ENCODE data around the gene FMN2.
"Not testable (repeated sequence)": the region's sequence is repeated elsewhere in the genome, so short reads cannot be mapped to it uniquely, and the experiment has no call there.

FMN2 gene

GRCh38 chr1:240178366-240178765 lies 86.7 kb downstream of the FMN2 start:
- Histone ChIP-seq H3K36me3 (ENCODE audit: insufficient read depth, low read length) (no peaks in the 10 kb centered on the region), H3K9me3 (ENCODE audit: control insufficient read depth, insufficient read depth, low read length) (no peaks in the 10 kb centered on the region), H3K9ac (ENCODE audit: low read depth, low read length) (no peak overlapping the region), H3K4me1 (ENCODE audit: insufficient read depth, low read length) (no peaks in the 10 kb centered on the region)

- not testable (repeated sequence) for H3K4me1 ChIP-seq (ENCODE audit: insufficient read depth, low read length); H3K36me3 ChIP-seq (ENCODE audit: insufficient read depth, low read length); H3K9me3 ChIP-seq (ENCODE audit: control insufficient read depth, insufficient read depth, low read length)
- peak overlapping the region; percentile 24; the same call in 1 of the 2 replicates for H3K9ac ChIP-seq (ENCODE audit: low read depth, low read length)
Observed at GRCh38 chr1:240184682-240185081, 93.0 kb downstream of the FMN2 start.

- H3K9ac ChIP-seq (ENCODE audit: low read depth, low read length), result no peak overlapping the region
- H3K4me1 ChIP-seq (ENCODE audit: insufficient read depth, low read length), result no peaks in the 10 kb centered on the region; the same call in 1 of the 2 replicates
- no peaks in the 10 kb centered on the region for H3K36me3 ChIP-seq (ENCODE audit: insufficient read depth, low read length)
- no peaks in the 10 kb centered on the region for H3K9me3 ChIP-seq (ENCODE audit: control insufficient read depth, insufficient read depth, low read length)
Observed at GRCh38 chr1:240188139-240188538, 96.5 kb downstream of the FMN2 start.

- Histone ChIP-seq H3K4me1 (ENCODE audit: insufficient read depth, low read length) (no peaks in the 10 kb centered on the region; the same call in 1 of the 2 replicates), H3K9ac (ENCODE audit: low read depth, low read length) (no peak overlapping the region), H3K36me3 (ENCODE audit: insufficient read depth, low read length) (no peaks in the 10 kb centered on the region), H3K9me3 (ENCODE audit: control insufficient read depth, insufficient read depth, low read length) (no peaks in the 10 kb centered on the region)
Observed at GRCh38 chr1:240189386-240189989, 97.8 kb downstream of the FMN2 start.

- Histone ChIP-seq H3K4me1 (ENCODE audit: insufficient read depth, low read length) (no peaks in the 10 kb centered on the region), H3K36me3 (ENCODE audit: insufficient read depth, low read length) (no peaks in the 10 kb centered on the region), H3K9ac (ENCODE audit: low read depth, low read length) (no peak overlapping the region), H3K9me3 (ENCODE audit: control insufficient read depth, insufficient read depth, low read length) (no peaks in the 10 kb centered on the region)
Observed at GRCh38 chr1:240190881-240191401, 99.3 kb downstream of the FMN2 start.

- H3K9ac ChIP-seq (ENCODE audit: low read depth, low read length), result no peak overlapping the region
- no peaks in the 10 kb centered on the region for H3K4me1 ChIP-seq (ENCODE audit: insufficient read depth, low read length)
- H3K9me3 ChIP-seq (ENCODE audit: control insufficient read depth, insufficient read depth, low read length), result no peaks in the 10 kb centered on the region
- H3K36me3 ChIP-seq (ENCODE audit: insufficient read depth, low read length), result no peaks in the 10 kb centered on the region
Observed at GRCh38 chr1:240192851-240193250, 101.2 kb downstream of the FMN2 start.

- H3K9ac ChIP-seq (ENCODE audit: low read depth, low read length), result no peak overlapping the region
- H3K36me3 ChIP-seq (ENCODE audit: insufficient read depth, low read length), result no peaks in the 10 kb centered on the region
- no peaks in the 10 kb centered on the region for H3K4me1 ChIP-seq (ENCODE audit: insufficient read depth, low read length)
- no peaks in the 10 kb centered on the region for H3K9me3 ChIP-seq (ENCODE audit: control insufficient read depth, insufficient read depth, low read length)
Observed at GRCh38 chr1:240193679-240194078, 102.0 kb downstream of the FMN2 start.

GRCh38 chr1:240194120-240194519 lies 102.4 kb downstream of the FMN2 start:
- Histone ChIP-seq H3K9ac (ENCODE audit: low read depth, low read length) (no peak overlapping the region), H3K36me3 (ENCODE audit: insufficient read depth, low read length) (no peaks in the 10 kb centered on the region), H3K4me1 (ENCODE audit: insufficient read depth, low read length) (no peaks in the 10 kb centered on the region), H3K9me3 (ENCODE audit: control insufficient read depth, insufficient read depth, low read length) (no peaks in the 10 kb centered on the region)

GRCh38 chr1:240198376-240198775 lies 106.7 kb downstream of the FMN2 start:
- H3K9me3 ChIP-seq (ENCODE audit: control insufficient read depth, insufficient read depth, low read length), result peaks cover 3% of the 10 kb centered on the region; the same call in 1 of the 2 replicates
- no peaks in the 10 kb centered on the region for H3K36me3 ChIP-seq (ENCODE audit: insufficient read depth, low read length)
- H3K4me1 ChIP-seq (ENCODE audit: insufficient read depth, low read length), result no peaks in the 10 kb centered on the region
- H3K9ac ChIP-seq (ENCODE audit: low read depth, low read length), result no peak overlapping the region

- H3K9ac ChIP-seq (ENCODE audit: low read depth, low read length), result no peak overlapping the region
- H3K4me1 ChIP-seq (ENCODE audit: insufficient read depth, low read length), result no peaks in the 10 kb centered on the region
- no peaks in the 10 kb centered on the region for H3K36me3 ChIP-seq (ENCODE audit: insufficient read depth, low read length)
- peaks cover 3% of the 10 kb centered on the region; the same call in 1 of the 2 replicates for H3K9me3 ChIP-seq (ENCODE audit: control insufficient read depth, insufficient read depth, low read length)
Observed at GRCh38 chr1:240199758-240200645, 108.3 kb downstream of the FMN2 start.

- Histone ChIP-seq H3K9me3 (ENCODE audit: control insufficient read depth, insufficient read depth, low read length) (peaks cover 3% of the 10 kb centered on the region; the same call in 1 of the 2 replicates), H3K4me1 (ENCODE audit: insufficient read depth, low read length) (no peaks in the 10 kb centered on the region), H3K9ac (ENCODE audit: low read depth, low read length) (no peak overlapping the region), H3K36me3 (ENCODE audit: insufficient read depth, low read length) (no peaks in the 10 kb centered on the region)
Observed at GRCh38 chr1:240201931-240202330, 110.2 kb downstream of the FMN2 start.

GRCh38 chr1:240207073-240207709 lies 115.5 kb downstream of the FMN2 start:
- Histone ChIP-seq H3K4me1 (ENCODE audit: insufficient read depth, low read length) (no peaks in the 10 kb centered on the region; the same call in 1 of the 2 replicates), H3K9ac (ENCODE audit: low read depth, low read length) (no peak overlapping the region), H3K36me3 (ENCODE audit: insufficient read depth, low read length) (no peaks in the 10 kb centered on the region), H3K9me3 (ENCODE audit: control insufficient read depth, insufficient read depth, low read length) (no peaks in the 10 kb centered on the region)

- Histone ChIP-seq H3K4me1 (ENCODE audit: insufficient read depth, low read length) (no peaks in the 10 kb centered on the region; the same call in 1 of the 2 replicates), H3K36me3 (ENCODE audit: insufficient read depth, low read length) (no peaks in the 10 kb centered on the region), H3K9me3 (ENCODE audit: control insufficient read depth, insufficient read depth, low read length) (no peaks in the 10 kb centered on the region), H3K9ac (ENCODE audit: low read depth, low read length) (no peak overlapping the region)
Observed at GRCh38 chr1:240210026-240210425, 118.3 kb downstream of the FMN2 start.

- Histone ChIP-seq H3K9ac (ENCODE audit: low read depth, low read length) (no peak overlapping the region), H3K4me1 (ENCODE audit: insufficient read depth, low read length) (no peaks in the 10 kb centered on the region; the same call in 1 of the 2 replicates), H3K9me3 (ENCODE audit: control insufficient read depth, insufficient read depth, low read length) (no peaks in the 10 kb centered on the region), H3K36me3 (ENCODE audit: insufficient read depth, low read length) (no peaks in the 10 kb centered on the region)
Observed at GRCh38 chr1:240212556-240212955, 120.9 kb downstream of the FMN2 start.
